Occipital lobe (tissue), 1 donor: Measurements from ENCODE around the gene PALM. TPM values are rescaled to one million over a fixed set of nuclear protein-coding genes. Genes with fewer than 3 reads are reported as not detected.

Experiments
- total RNA-seq: library from RNA; depleted of rRNA; stranded (reverse); fragments of >200 nt; gene quantifications from one replicate; pipeline ENCODE4 v1.2.3, GENCODE V29; 2014

The PALM gene
- total RNA-seq, 1 donor from 2014 or later: 95.9 TPM

Other genes starting within 250 kb of the PALM start
- gene SHC2, start 247.9 kb upstream of the PALM start, total RNA-seq: 13.9 TPM
- gene MADCAM1, start 212.4 kb upstream of the PALM start, total RNA-seq: 0.16 TPM
- gene TPGS1, start 201.4 kb upstream of the PALM start, total RNA-seq: 15.6 TPM
- 46.2 TPM for gene CDC34, start 177.2 kb upstream of the PALM start, total RNA-seq
- not detected for gene GZMM, start 164.9 kb upstream of the PALM start, total RNA-seq
- gene BSG, start 136.3 kb upstream of the PALM start, total RNA-seq: 77.4 TPM
- 8.0 TPM for gene HCN2, start 119.1 kb upstream of the PALM start, total RNA-seq
- gene POLRMT, start 75.4 kb upstream of the PALM start, total RNA-seq: 12.5 TPM
- 0.62 TPM for gene FGF22, start 69.1 kb upstream of the PALM start, total RNA-seq
- 10.8 TPM for gene RNF126, start 45.7 kb upstream of the PALM start, total RNA-seq
- gene FSTL3, start 32.5 kb upstream of the PALM start, total RNA-seq: 3.3 TPM
- gene PRSS57, start 13.5 kb upstream of the PALM start, total RNA-seq: not detected
- not detected for gene MISP, start 42.2 kb downstream of the PALM start, total RNA-seq
- gene PTBP1, start 88.5 kb downstream of the PALM start, total RNA-seq: 33.5 TPM
- gene PLPPR3, start 113.0 kb downstream of the PALM start, total RNA-seq: 99.5 TPM
- gene AZU1, start 118.9 kb downstream of the PALM start, total RNA-seq: 0.31 TPM
- gene PRTN3, start 132.1 kb downstream of the PALM start, total RNA-seq: not detected
- gene ELANE, start 143.4 kb downstream of the PALM start, total RNA-seq: not detected
- 2.8 TPM for gene CFD, start 150.7 kb downstream of the PALM start, total RNA-seq
- 17.9 TPM for gene MED16, start 184.3 kb downstream of the PALM start, total RNA-seq
- not detected for gene RNU6-9, start 184.5 kb downstream of the PALM start, total RNA-seq
- 31.4 TPM for gene R3HDM4, start 204.3 kb downstream of the PALM start, total RNA-seq
- gene KISS1R, start 208.4 kb downstream of the PALM start, total RNA-seq: not detected
- 8.0 TPM for gene ARID3A, start 217.1 kb downstream of the PALM start, total RNA-seq